ENCODE measurements around the gene C17orf107.

DNA sequence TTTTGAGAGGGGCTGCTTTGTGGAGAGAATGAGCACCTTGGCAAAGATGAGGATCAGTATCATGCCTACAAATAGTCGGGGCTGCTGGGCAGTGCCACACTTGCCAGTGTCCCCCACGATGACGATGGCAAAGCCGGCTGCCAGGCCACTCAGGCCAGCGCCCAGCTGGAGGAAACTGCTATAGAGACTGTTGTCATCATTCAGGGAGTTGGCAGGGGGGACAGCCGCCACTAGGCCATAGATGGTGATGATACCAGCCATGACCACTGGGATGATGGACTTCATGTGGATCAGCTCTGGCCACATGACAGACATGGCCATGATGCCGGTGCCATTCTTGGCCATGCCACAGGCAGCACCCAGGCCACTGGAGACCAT, 42.4 kb upstream of the C17orf107 start:
- TF ChIP-seq SUZ12 (IDR thresholded peaks at IDR 0.05; ENCODE audit: extremely low read depth, insufficient read depth, insufficient read length) (no peak), YY1 (IDR thresholded peaks at IDR 0.05; ENCODE audit: insufficient read depth, insufficient read length) (no peak)
